ENCODE data around the gene SMU1.
A peak's percentile ranks its signal among the peaks of the same experiment; 100 is the strongest.

Gene SMU1

GRCh38 chr9:33076046-33077004 is at the start of gene SMU1:
Gene SMU1 (minus strand): TSS chr9:33076674. CDS start chr9:33076608, 66 bp downstream.
- DNase-seq, result peak; percentile 96

GRCh38 chr9:33125461-33125860 is 49.0 kb upstream of the SMU1 start:
- DNase-seq, result no peak

- no peak for DNase-seq
Observed at GRCh38 chr9:33124751-33125381, 48.4 kb upstream of the SMU1 start.

GRCh38 chr9:33124046-33124445 is 47.6 kb upstream of the SMU1 start:
- no peak for DNase-seq

DNA sequence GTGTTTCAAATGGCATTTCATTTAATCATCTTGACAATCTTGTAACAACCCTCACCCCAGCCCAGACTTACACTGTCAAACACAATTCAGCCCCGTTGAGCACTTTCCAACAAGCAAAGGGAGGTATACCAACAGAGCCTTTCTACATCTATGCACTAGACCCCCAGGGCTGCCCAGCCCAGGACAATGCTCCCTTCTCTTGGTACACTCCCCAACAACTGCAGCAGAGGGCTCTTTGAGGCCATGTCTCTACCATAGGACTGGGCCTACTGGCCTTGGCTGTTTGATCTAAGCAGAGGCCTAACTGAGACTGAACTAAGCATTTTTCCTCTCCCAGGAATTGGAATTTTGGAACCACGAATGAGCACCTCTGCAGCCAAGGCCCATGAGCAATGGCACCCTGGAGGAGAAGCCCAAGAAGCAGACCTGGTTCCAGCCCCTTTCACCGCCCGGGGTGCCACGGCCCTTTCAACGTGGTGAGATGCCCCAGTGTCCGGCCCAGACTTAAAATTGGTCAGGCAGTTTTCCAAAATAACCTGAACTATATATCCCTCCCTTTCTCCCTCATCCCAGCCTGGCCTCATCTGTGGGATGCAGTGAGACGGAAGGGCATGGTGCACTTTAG is 47.0 kb upstream of the SMU1 start:
- no peak for DNase-seq

DNA sequence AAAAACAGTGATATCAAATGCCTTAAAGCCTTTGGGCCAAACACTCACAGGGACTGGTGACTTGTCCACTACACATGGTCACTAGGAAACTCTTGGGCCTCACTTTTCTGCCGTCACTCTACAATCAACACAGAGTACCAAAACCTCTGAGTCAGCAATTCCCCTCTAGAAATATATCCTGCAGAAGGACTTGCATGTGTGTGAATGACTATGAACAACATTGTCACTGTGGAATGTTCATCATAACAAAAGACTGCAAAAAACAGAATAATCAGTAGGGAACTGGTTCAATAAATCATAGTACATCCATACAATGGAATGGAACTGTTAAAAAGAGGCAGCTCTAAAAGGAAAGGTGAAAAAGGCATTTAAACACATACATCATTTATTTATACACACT is 44.1 kb upstream of the SMU1 start:
- no peak for DNase-seq

DNA sequence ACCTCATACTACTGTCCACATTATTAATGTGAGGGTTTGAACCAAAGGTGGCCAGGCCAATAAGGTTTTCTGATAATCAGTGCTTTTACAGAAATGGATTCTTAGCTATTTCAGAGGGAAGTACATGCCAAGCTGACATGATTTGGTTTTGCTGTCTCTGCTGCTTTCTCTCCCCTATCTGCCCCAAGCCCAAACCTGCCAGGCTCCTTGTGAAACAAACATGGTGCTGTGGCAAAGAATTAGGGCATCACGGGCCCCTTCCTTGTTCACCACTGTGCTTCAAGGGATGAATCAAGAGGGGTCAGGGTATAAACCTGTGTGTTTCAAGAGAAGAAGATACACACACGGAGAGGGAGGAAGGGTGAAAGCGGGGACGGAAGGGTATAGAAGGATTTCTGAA is 41.3 kb upstream of the SMU1 start:
- no peak for DNase-seq

- no peak for DNase-seq
Observed at GRCh38 chr9:33117306-33117705, 40.8 kb upstream of the SMU1 start.

DNA sequence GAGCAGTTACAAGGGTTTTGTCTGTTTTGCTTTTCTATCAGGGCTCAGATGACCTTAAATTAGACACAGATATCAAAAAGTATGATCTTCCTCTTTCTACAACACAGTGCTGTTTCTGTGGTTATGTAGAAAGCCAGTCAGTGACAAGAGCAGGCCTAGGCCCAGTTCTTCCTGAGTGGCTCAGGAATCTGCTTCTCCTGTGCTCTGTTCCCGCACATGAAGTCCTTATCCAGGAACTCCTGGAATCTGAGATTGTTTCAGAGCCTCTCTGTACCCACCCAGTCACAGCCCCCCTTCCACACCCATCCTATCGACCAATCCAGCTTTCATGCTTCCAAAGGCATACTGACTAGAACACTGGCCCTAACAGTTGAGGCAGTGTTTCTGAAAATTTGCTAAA is 40.4 kb upstream of the SMU1 start:
- DNase-seq, result no peak

DNA sequence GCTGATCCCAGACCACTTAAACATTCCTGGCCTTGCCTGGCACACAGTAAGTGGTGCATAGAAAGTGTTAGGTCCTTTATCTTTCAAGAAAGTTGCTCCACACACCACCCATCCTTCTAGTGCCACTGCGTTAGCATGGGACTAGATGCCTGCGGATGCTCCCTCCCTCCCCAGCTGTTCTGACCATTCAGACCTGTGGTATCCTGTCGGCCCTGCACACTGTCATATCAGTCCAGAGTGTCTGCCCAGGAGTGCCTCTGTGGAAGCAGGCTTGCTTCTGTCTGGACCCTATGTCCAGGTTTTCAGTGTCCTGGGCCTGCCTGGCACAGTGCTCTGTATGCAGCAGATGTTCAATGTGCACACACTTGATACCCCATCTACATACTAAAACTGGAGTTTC is 38.3 kb upstream of the SMU1 start:
- no peak for DNase-seq

DNA sequence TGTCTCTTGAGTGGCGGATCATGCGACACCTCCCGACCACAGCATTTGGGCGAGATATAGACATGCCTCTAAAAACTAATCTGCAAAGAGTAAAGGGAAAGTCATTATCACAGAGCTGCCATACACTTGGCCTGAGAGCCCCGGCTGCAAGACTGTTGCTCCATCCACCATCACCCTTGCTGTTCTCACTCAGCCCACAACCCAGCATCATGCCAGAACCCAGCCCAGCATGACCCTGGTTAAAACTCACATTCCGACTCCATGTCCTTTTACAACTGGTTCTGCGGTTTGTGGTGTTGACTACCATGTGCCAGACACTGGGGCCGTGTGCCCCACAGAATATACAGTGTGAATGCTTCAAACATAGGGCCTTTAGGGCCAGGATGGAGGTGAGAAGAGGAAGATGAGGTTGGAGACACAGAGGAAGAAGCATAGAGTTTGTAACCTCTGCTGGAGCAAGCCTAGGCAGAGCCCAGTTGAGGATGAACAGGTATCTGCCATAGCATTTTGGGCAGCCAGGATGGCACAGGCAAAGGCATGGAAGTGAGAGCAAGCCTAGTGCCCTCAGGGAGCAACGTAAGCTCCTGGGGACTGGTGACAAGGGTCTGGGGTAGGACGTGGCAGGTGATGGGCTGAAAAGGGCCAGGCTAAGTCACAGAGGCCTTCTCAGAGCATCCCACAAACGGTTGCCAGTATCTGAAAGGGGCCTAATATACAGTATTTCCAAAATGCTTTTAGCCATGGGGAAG is 37.5 kb upstream of the SMU1 start:
- DNase-seq, result no peak

GRCh38 chr9:33112094-33112493 is 35.6 kb upstream of the SMU1 start:
- no peak for DNase-seq

DNA sequence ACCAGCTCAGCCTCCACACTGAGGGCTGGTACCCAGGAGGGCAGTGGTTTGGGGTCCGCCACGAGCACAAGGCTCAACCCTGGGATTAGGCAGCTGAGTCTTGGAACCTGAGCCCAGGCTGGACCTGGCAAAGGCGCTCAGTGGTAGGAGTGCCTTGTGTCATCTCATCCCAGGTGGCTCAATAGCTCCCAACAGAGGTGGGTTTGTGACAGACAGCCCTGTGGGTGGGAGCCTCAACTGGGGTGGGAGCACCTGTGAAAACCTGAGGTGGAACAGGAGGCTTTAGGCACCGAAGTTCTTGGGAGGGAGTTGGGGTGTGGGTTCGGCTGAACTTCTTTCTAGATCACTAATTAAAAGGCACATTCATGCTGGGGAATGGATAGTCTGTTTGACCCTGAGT is 35.2 kb upstream of the SMU1 start:
- DNase-seq, result no peak

- no peak for DNase-seq
Observed at GRCh38 chr9:33110686-33111085, 34.2 kb upstream of the SMU1 start.

- no peak for DNase-seq
Observed at GRCh38 chr9:33109850-33110595, 33.5 kb upstream of the SMU1 start.

- no peak for DNase-seq
Observed at GRCh38 chr9:33109097-33109496, 32.6 kb upstream of the SMU1 start.

DNA sequence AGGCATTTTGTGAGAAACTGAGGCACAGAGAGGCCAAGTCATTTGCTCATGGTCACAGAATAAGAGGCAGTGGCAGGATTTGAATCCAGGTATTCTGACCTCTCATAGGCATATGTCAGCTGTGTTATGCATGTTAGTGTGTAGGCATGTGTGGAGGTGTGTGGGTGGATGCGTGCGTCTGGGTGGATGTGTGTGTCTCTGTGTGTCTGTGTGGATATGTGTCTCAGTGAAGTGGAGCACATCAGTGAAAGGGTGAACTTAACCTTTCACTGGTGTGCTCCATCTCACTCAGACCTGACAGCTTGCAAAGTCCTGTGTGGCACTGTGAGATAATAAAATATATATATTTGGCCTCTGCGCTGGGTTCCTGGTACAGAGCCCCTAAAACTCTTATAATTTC is 32.0 kb upstream of the SMU1 start:
- no peak for DNase-seq

- DNase-seq, result no peak
Observed at GRCh38 chr9:33107762-33108161, 31.3 kb upstream of the SMU1 start.

DNA sequence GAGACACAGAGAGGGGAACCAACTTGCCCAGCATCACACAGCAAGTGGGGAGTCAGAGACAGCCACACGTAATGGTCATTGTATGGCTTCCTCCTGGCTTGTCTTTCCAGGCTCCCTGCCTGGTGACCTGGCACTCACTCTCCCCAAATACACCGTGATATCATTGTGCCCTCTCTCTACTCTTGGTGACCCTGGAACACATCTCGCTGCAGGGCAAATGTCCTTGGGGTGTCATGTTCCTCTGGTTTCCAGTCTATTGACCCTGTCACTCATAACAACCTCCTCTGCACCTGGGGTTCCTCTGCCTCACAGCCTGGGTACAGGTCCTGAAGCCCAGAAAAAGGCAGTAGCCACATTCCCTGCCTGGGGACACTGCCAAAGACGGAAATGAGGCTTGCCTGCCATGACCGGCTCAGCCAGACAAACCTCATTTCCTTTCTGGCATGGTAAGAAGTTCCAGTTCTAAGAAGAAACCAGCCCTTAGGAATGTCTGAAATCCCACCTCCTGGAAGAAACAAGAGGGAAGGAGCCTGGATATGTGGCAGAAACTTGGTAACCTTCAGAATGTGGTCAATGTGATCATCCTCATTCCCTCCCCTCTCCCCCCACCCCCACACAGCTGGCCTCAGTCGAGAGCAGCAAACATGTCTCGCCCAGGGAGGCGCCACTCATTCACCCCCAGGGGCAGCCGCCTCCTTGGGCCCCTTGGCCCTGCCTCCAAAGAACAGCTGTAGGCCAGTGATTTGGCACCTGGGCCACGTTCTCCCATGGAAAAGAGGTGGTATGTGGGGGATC is 30.6 kb upstream of the SMU1 start:
- DNase-seq, result no peak

DNA sequence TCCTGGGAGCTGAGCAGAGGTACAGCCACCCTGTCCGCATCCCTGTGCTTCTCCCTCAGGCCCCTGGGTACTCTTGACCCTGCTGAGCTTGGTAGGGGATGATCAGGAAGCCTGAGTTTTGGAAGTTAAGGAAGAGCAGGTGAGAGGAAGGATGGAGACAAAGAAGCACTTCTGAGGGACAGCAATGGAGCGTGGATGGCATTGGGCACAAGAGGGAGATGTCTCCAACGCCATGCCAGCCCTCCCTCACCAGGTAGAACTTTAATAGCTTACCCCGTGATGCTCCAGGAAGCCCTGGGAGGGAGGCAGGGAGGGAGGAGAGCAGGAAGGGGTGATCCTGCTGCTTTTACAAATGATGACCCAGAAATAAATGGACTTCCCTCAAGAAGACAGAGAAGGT is 29.9 kb upstream of the SMU1 start:
- no peak for DNase-seq

DNA sequence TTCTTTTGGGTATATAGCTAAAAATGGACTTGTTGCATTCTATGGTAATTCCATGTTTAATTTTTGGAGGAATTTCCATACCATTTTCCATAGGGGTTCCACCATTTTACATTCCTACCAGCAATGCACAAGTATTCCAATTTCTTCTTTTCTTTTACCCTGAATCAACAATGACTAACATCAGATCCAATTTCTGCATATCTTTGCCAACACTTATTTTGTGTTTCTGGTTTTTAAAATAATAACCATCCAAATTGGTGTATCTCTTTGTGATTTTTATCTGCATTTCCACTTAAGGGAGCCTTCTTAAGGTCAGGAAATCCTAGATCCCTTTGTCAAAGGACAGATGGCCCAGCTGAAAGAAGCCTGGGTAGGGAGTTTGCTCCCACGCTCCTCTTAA is 29.5 kb upstream of the SMU1 start:
- DNase-seq, result no peak

DNA sequence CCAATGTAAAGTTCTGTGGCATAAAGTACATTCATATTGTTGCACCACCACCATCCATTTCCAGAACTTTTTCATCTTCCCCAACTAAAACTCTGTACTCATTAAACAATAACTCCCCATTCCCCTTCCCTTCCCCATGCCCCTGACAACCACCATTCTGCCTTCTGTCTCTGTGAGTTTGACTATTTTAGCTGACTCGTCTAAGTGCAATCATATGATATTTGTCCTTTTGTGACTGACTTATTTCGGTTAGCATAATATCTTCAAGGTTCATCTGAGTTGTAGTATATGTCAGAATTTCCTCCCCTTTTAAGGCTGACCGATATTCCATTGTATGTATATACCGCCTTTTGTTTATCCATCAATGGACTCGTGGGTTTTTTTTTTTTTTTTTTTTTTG is 29.0 kb upstream of the SMU1 start:
- DNase-seq, result no peak
